SK-N-SH (cell line): Measurements from ENCODE around the gene IGSF23.
"Not testable (repeated sequence)": the region's sequence is repeated elsewhere in the genome, so short reads cannot be mapped to it uniquely, and the experiment has no call there.

Experiments
- CTCF ChIP-seq: fragments of 200-600 bp; sonication (generic); IDR thresholded peaks from 2 replicates; pipeline ENCODE4 v1.6.1; 2017; ENCODE audit warnings: antibody characterized with exemption, mild to moderate bottlenecking, moderate library complexity
- EP300 ChIP-seq, 2 experiments: IDR thresholded peaks; 2 replicates each; pipeline versions ENCODE4 v1.4.0 to v1.6.1; 2012; ENCODE audit warnings: borderline replicate concordance in 1 of 2, low read depth in 1 of 2, low read length in 1 of 2
- FOXM1 ChIP-seq: IDR thresholded peaks from 2 replicates; pipeline ENCODE4 v1.4.0; 2012; ENCODE audit warnings: low read depth, mild to moderate bottlenecking
- JUND ChIP-seq: IDR thresholded peaks from 2 replicates; pipeline ENCODE4 v1.4.0; 2012
- POLR2AphosphoS5 ChIP-seq: IDR thresholded peaks from 2 replicates; pipeline ENCODE4 v1.6.1; 2012; ENCODE audit warnings: low read depth, low read length
- RAD21 ChIP-seq: IDR thresholded peaks from 2 replicates; pipeline ENCODE4 v1.6.1; 2012; ENCODE audit warnings: mild to moderate bottlenecking, low read length
- YY1 ChIP-seq: IDR thresholded peaks from 2 replicates; pipeline ENCODE4 v1.4.0; 2012; ENCODE audit warnings: low read depth, mild to moderate bottlenecking

DNA sequence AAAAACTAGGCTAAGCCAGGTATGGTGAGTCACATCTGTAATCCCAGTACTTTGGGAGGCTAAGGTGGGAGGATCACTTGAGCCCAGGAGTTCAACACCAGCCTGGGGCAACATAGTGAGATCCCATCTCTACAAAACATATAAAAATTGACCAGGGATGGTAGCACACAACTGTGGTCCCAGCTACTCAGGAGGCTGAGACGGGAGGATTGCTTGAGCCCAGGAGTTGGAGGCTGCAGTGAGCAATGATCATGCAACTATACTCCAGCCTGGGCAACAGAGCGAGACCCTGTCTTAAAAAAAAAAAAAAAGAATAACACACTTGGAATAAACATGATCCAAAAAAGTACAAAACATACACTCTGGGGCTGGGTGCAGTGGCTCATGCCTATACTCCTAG, 56.7 kb downstream of the IGSF23 start:
- TF ChIP-seq FOXM1; CTCF; EP300 (IDR thresholded peaks at IDR 0.05; ENCODE audit: borderline replicate concordance in 1 of 2, low read depth in 1 of 2, low read length in 1 of 2); RAD21; YY1; JUND; POLR2AphosphoS5: not testable (repeated sequence)
